ENCODE data around the gene KRTAP3-3.
A peak's percentile ranks its signal among the peaks of the same experiment; 100 is the strongest.
"Not testable (repeated sequence)": the region's sequence is repeated elsewhere in the genome, so short reads cannot be mapped to it uniquely, and the experiment has no call there.

Gene KRTAP3-3

GRCh38 chr17:41004397-41004796, 10.4 kb upstream of the KRTAP3-3 start:
- DNase-seq (ENCODE audit: low spot score), result no peak

- DNase-seq (ENCODE audit: low spot score), result no peak
Measured at GRCh38 chr17:41003926-41004325, 10.0 kb upstream of the KRTAP3-3 start.

- peak; percentile 17 for DNase-seq (ENCODE audit: low spot score)
Measured at GRCh38 chr17:41002814-41003213, 8.8 kb upstream of the KRTAP3-3 start.

GRCh38 chr17:41001795-41002194, 7.8 kb upstream of the KRTAP3-3 start:
- no peak for DNase-seq (ENCODE audit: low spot score)

DNA sequence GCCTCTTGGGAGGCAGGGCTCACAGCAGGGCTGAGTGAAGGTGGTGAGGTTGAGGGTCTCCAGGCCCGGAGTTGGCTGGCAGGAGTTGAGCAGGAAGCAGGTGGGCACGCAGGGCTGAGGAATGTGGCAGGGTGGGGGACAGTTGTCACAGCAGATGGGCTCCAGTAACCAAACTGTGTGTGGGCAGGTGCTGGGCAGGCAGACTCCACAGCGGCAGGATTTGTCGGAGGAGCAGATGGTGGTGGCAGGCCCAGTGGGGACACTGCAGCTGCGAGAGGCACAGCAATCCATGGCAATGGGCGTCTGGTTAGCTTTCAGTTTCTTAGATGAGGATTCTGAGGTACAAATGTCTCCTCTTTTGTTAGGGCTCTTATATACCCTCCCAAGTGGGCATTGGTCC, 5.6 kb upstream of the KRTAP3-3 start, which contains the start of gene KRTAP3-2:
Gene KRTAP3-2 (minus strand): TSS at position 344 of the 400 bp plus-strand sequence. CDS start 53 bp downstream, at position 291.
- DNase-seq (ENCODE audit: low spot score), result not testable (repeated sequence)

DNA sequence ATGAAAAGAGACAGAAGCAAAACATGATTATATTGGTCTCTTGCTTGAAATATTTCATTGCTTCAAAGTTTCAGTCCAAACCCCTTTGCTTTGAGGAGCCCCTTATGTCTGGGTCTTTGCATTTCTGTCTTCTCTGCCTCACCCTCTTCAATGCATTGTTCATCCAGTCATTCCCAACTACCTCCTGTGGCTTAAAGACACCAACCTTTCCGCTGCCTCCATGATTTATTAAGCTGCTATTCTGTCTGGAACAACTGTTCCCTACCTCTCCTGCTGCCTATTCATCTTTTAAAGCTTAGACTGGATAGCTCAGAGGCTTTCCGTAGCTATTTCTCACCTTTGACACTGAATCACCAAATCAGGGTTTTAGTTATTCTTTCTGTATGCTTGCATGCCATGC, 3.4 kb upstream of the KRTAP3-3 start:
- DNase-seq (ENCODE audit: low spot score), result no peak

DNA sequence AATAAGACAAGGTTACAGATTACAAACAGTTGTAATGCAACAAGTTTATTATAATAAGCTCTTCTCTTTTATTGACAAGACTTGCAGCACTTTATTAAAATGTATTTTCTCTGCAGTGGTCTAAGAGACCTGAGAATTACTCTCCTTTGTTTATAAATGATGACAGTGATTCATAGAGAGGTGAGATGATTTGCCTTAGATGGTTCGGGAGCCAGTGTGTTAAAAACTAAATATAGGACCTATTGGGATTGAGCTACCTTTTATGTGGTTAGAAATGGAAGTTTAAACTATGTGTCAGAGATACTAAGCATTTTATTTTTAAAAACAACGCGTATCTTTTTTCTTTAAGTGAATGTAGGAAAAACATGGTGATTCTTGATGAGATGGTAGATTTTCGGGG, 2.9 kb upstream of the KRTAP3-3 start:
- DNase-seq (ENCODE audit: low spot score), result no peak

DNA sequence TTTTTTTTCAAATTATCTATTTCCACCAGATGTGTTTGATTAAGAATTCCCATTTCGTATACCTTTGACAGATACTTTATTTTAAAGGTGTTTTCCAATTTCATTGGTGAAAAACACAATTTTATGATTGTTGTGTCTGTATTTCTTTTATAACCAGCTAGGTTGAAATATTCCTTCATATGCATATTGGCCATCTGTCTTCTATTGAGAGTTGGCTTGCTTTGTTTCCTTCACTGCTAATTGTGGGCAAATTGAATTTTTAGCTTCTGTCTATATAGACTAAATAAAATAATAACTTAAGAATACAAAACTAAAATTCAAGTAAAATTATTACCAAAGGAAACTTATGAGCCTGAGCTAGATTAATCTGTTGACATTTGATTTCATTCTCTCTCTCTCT, 1.2 kb upstream of the KRTAP3-3 start:
- DNase-seq (ENCODE audit: low spot score), result no peak

- DNase-seq (ENCODE audit: low spot score), result no peak
Measured at GRCh38 chr17:40993084-40993483, 880 bp downstream of the KRTAP3-3 start.

- peak; percentile 26 for DNase-seq (ENCODE audit: low spot score)
Measured at GRCh38 chr17:40992666-40993065, 1.3 kb downstream of the KRTAP3-3 start.

GRCh38 chr17:40986920-40987319, 7.0 kb downstream of the KRTAP3-3 start:
- DNase-seq (ENCODE audit: low spot score), result no peak

DNA sequence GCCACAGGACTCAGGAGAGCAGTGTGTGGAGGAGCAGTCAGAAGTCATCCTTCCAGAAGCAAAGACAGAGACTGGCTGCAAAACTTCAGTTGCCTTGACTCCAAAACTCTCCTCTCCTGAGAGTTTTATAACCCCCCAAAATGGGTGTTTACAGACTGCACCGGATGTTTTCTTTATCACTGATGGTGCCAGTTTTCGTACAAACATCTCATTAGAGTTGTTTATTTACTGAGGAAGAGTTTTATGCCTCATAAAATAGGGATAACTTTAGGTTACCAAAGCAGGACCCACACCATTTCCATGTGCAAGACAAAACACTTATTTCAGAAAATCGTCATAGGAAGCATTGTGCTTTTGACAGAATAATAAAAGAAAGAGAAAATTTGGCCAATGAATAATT, 9.7 kb downstream of the KRTAP3-3 start, which contains the start of gene KRT40:
Gene KRT40 (minus strand): TSS at position 101 of the 400 bp plus-strand sequence. CDS start 53 bp downstream, at position 48.
- DNase-seq (ENCODE audit: low spot score), result no peak

GRCh38 chr17:40981115-40981514, 12.8 kb downstream of the KRTAP3-3 start:
- no peak for DNase-seq (ENCODE audit: low spot score)

- DNase-seq (ENCODE audit: low spot score), result no peak
Measured at GRCh38 chr17:40980596-40980995, 13.4 kb downstream of the KRTAP3-3 start.

DNA sequence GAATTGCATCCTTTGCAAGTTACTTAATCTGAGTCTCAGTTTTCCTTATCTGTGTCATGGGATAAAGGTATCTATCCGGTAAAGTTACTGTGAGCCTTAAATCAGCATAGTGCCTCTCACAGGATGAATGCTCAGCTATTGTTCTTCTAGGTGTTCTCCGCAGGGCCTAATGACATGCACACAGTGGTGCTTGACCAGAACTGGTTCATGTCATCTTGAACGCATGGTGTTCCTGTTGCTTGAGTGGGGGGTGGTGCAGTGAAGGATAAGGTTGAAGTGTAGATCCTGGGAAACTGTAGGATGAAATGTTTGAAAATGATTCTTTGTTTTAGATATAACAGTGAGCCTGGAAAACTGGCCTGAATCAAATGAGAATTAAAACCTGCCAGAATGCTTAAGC, 13.8 kb downstream of the KRTAP3-3 start:
- DNase-seq (ENCODE audit: low spot score), result no peak

GRCh38 chr17:40978575-40979151, 15.3 kb downstream of the KRTAP3-3 start:
- DNase-seq (ENCODE audit: low spot score), result no peak

DNA sequence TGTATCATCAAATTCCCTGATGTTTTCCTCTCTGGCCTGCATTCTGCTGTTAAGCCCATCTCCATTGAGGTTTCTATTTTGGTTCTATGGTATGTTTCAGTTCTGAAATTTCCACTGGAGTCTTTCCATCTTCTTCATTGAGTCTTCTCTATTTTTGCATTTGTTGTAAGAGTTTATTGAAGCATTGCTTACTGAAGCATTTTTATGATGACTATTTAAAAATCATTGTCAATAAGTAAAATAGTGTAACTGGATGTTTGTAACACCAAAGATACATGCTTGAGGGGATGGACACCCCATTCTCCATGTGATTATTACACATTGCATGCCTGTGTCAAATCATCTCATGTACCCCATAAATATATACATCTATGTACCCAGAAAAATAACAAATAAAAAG, 18.4 kb downstream of the KRTAP3-3 start:
- DNase-seq (ENCODE audit: low spot score), result no peak

GRCh38 chr17:40974366-40974765, 19.6 kb downstream of the KRTAP3-3 start:
- DNase-seq (ENCODE audit: low spot score), result no peak

DNA sequence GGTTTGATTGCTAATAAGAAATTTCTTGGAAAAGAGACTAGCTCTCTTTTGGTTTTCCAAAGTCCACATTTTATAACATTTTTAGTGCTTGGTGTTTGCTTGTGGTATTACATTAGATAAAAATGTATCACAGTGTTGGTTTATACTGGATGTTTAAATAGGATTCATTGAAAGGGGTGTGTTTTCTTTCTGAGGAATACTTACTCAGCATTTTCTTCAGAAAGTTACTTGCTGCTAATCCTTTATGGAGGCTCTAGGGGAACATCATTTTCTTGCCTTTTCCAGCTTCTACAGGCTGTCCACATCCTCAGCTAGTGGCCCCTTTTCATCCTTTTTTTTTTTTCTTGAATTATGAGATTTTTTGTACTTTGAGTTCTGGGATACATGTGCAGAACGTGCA, 26.4 kb downstream of the KRTAP3-3 start:
- DNase-seq (ENCODE audit: low spot score), result no peak

DNA sequence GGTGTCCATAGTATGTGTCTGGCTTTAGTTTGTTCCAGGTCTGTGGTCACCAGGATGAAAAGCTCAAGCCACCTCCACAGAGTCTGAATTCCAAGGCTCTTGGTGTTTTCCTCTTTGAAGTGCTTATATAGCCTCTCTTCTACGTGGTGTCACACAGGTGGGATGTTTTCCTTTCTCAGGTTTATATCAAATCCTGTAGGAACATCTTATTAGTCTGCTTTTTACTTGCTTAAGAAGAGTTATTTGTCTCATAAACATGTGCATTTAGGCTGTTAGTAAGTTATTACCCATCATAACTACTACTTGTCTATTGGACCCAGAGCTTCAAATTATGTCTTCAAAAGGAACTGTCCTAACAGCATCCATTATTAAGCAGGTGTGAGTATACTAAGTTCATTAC, 27.1 kb downstream of the KRTAP3-3 start, which contains the start of gene KRT39:
Gene KRT39 (minus strand): TSS at position 101 of the 400 bp plus-strand sequence. CDS start 92 bp downstream, at position 9.
- DNase-seq (ENCODE audit: low spot score), result no peak

DNA sequence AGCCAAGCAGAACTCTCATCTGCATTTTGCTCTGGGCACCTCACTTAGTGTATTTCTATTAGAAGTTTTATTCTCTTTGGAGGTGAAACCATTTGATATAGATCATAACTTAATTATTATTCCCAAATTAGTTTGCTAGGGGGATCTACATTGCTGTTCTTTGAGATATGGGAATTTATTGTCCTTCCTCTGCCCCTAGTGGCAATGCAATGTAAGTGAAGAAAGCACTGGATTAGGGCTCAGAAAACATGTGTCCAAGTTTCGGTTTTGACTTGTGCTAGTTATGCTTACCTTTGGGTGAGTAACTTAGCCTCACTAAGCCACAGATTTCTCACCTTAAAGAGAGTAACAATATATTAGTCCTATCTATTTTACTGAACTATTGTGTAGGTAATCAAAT, 30.1 kb downstream of the KRTAP3-3 start:
- DNase-seq (ENCODE audit: low spot score), result peak; percentile 49

GRCh38 chr17:40962059-40962561, 31.9 kb downstream of the KRTAP3-3 start:
- no peak for DNase-seq (ENCODE audit: low spot score)

DNA sequence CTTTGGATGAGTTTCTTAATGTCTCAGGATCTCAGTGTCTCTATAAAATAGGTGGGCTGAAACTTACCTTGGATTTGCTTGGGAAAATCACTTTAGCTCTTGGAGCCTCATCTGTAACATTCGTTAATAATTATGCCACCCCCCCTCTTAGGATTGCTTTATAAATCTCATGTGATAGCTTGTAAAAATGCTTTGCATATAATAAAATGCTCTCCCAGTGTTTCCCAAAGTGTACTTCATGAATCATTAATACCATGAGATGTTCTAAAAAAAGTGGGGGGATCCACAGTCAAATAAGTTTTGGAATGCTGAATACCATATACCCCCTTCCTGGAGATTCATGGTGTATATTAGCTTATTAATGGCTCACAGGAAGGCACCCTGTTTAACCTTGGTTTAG, 32.4 kb downstream of the KRTAP3-3 start:
- DNase-seq (ENCODE audit: low spot score), result no peak

DNA sequence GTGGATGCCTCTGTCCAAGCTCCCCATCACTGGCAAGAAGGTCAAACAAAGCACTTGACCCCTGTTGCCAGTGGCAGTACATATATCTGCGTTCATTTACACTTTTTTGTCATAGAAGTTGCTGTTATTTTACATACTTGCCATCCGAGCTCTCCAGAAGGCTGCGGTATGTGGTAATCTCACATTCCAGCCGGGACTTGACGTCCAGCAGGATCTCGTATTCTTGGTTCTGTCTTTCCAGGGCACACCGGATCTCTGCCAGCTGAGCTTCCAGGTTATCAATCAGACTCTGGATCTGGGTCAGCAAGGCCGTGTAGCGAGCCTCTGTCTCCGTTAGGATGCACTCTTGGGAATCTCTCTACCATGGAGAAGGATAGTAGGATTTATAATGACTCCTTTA, 33.8 kb downstream of the KRTAP3-3 start:
- DNase-seq (ENCODE audit: low spot score), result no peak

All from COLO829 (cell line).